Measurements from ENCODE around the gene SLIT1.
"Not testable (repeated sequence)": the region's sequence is repeated elsewhere in the genome, so short reads cannot be mapped to it uniquely, and the experiment has no call there.

The SLIT1 gene

DNA sequence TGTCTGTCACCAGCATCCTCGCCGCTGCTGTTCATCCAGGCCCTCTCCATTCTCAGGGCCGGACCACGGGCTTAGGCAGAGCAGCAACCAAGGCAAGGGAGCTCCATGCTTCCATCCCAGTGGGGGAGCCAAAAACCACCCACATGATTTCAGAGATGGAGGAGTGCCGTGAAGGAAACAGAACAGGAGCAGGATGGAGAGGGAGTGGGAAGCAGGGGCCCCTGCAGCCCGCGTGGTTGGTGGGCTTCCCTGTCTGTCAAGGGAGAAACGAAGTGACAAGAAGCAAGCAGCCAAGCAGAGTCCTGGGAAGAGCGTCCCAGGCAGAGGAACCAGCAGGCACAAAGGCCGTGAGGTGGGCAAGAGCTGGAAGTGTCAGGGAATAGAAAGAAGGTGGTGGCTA, 95.7 kb downstream of the SLIT1 start:
- in situ Hi-C loops (cut with MboI; ENCODE audit: low sequenced_read_pairs) = no loop called here

DNA sequence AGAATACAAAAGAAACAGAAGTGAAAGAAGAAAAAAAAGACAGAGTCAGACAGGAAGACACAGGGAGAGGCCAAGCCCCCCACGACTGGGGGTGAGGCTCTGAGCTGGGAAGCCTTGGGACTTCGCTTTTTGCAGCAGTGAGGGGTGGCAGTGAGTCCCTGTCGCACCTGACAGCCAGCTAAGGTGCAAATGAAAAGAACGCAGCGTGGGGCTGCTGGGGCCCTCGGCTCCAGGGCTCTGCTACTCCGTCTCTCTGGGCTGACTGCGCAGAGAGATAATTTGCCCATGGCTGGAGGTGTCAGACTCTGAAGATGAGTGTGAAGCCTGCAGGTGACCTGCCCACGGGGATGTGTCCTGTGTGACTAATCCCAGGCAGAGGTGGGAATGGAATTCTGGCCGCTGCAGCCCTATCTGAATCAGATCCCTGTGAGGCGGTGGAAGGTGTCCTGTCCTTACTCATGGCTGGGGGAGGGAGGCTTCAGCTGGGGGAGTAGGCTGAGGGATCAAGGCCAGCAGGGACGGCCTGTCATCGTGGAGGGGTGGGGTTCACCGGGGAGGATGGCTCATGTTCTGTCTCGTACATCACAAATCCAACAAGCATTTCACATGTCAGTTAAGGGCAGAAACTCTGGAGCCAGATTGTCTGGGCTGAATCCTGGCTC, 96.4 kb downstream of the SLIT1 start:
- in situ Hi-C loops (cut with MboI; ENCODE audit: low sequenced_read_pairs) = no loop called here

DNA sequence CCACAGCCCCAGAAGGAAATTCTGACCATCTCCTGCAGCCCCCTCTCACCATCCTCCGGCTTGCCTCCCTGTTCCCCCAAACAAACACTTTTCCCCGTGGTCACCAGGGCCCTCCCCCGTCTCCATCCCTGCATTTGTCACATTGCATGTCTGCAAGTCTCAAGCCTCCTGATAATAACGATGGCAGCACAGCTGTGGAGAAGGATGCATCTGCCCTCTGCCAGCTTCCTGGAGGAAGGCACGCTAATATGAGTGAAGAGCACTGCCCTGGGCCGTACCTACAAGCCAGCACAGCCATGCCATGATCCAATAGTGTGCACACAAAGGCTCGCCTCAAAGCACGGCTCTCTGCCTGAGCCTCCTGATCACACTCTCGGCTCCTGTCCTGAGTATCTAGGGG, 98.5 kb downstream of the SLIT1 start:
- in situ Hi-C loops (cut with MboI; ENCODE audit: low sequenced_read_pairs) = no loop called here

DNA sequence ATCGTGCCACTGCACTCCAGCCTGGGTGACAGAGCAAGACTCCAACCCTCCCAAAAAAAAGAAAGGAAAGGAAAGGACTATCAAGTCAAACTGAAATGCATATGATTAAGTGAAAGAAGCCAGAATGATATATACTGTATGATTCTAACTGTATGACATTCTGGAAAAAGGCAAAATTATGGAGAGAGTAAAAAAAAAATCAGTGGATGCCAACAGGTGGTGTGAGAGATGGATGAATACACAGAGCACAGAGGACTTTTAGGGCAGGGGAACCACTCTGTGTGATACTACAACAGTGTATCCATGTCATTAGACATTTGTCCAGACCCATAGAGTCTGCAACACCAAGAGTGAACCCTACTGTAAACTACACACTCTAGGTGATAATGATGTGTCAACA, 99.2 kb downstream of the SLIT1 start:
- in situ Hi-C loops (cut with MboI; ENCODE audit: low sequenced_read_pairs) = no loop called here

DNA sequence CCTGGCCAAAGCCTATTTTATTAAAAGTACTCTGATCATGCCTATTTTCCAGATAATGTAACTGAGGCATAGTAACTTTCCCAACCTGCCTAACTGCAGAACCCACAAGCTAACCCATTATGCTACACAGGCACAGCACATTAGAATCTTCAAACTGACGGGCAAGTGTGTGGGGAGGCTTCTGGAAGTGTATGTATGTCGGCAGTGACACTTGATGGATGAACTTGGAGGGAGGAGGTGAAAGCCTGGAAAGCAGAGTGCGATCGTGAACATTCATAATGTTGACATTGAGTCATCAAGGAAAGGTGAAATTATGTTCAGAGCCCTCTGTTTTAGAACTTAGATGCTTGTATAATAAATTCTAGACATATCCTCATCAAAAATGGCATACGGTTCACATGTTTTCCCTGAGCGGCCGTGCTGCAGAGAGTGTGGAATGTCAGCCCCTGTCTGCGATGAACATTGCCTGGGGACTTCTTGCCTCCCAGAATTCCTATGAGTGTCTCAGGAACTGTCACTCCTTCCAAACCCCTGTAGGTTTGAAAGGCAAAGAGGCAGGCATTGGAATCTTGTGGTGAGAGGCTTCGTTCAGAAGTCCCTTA, 102.4 kb downstream of the SLIT1 start:
- in situ Hi-C loops (cut with MboI; ENCODE audit: low sequenced_read_pairs) = no loop called here

DNA sequence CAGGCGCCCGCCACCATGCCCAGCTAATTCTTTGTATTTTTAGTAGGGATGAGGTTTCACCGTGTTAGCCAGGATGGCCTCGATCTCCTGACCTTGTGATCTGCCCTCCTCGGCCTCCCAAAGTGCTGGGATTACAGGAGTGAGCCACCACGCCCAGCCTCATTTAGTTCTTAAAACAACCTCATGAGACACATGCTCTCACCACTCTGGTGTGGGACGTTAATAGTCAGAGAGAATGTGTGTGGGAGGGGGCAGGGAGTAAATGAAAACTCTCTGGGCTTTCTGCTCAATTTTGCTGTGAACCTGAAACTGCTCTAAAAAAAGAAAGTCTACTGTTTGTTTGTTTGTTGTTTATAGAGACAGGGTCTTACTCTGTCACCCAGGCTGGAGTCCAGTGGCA, 103.2 kb downstream of the SLIT1 start:
- in situ Hi-C loops (cut with MboI; ENCODE audit: low sequenced_read_pairs) = not testable (repeated sequence)

DNA sequence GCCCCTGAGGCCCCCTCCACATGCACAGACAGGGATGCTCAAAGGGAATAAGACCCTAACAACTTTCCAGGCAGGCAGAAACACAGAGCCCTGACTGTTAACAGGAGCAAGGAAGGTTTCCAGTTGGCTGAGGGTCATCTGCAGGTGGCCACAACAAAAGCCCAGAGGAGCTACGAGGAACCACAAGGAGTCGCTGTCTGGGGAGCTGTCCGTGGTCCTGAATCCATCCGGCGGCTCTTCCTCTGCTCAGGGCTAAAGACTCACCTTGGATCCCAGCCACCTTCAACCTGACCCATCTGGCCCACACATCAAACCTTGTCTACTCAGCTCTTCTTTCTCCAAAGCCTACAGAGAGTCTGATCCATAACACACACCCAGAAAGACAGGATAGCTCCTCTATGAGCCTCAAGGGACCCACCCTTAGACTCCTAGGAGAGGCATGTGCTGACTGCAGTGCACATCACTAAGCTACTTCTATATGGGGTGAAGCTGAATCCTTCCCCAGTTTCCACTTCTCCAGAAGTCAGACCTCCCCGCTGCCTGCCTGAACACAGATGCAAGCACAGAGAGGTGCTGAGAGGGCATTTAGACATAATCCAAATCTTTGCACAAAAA, 104.0 kb downstream of the SLIT1 start:
- in situ Hi-C loops (cut with MboI; ENCODE audit: low sequenced_read_pairs) = no loop called here

DNA sequence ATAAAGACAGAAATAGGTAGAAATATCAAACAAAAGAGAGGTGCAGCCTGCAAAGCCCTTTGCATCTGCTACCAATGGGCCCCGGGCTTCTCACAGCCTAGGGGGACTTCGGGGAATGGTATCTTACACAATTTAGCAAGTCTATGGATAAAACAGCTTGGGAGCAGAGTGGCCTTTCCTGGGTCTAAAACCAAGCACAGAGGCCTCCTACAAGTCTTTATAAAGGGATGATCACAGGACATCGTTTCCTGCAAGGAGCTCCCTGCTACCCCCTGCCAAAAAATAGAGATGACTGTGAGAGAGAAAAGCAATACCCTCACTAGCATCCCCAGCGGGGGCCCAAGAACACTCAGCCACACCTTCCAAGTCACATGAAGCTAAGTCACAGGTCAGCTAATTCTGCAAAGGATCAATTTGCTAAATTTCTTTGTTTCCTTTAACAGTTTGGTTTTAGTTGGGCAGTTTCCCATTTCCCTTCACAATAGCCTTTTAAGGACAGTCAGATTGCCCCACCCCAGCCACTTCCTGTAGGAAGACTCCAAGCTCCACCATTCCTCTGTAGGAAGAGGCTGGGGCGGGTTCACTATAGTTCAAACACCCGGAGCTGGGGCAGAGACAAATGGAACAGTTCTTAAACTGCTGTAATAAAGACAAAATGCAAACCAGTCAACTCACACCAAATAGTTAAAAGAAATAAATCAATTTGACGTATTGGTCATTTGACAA, 105.5 kb downstream of the SLIT1 start:
- in situ Hi-C loops (cut with MboI; ENCODE audit: low sequenced_read_pairs) = no loop called here

DNA sequence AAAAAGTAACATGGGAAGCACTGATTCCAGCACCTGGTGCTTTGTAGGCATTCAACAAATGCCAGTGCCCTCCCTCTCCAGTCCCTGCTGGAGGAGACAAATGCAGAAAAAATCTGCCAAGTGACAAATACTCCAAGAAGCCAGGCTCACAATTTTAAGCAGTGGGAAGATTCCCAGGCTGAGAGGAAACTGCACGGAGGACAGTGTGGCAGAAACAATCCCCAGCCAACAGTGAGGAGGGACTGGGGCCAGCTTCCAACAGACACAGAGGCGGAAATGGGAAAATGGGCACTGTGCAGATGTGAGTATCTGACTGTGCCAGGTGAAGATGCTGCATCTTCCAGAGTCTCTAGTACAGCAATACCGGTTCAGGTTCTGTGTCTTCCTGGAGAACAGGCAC, 106.3 kb downstream of the SLIT1 start:
- in situ Hi-C loops (cut with MboI; ENCODE audit: low sequenced_read_pairs) = loop anchor here (10.0 kb wide), 1 partner anchor 125 kb away; no protein-coding TSS in a partner anchor

DNA sequence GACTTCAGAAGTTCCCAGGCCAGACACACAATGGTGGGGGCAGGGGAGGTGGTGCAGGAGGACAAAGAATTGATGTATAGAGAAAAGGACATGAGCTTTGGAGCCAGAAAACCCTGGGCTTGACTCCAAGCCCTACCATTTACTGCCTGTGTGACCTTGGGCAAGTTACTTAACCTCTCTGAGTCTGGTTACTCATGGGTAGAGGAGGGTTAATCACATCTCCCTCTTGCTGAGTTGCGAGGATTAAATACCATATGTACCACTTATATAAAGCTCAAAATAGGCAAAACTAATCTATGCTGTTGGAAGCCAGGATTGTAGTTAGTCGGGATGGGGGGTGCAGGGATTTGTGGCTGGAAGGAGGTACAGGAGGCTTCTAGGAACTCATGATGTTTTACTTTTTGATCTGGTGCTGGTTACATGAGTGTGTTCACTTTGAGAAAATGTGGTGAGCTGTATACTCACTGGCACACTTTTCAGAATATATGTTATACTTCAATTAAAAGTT, 106.8 kb downstream of the SLIT1 start:
- in situ Hi-C loops (cut with MboI; ENCODE audit: low sequenced_read_pairs) = loop anchor here (10.0 kb wide), 1 partner anchor 126 kb away; no protein-coding TSS in a partner anchor

DNA sequence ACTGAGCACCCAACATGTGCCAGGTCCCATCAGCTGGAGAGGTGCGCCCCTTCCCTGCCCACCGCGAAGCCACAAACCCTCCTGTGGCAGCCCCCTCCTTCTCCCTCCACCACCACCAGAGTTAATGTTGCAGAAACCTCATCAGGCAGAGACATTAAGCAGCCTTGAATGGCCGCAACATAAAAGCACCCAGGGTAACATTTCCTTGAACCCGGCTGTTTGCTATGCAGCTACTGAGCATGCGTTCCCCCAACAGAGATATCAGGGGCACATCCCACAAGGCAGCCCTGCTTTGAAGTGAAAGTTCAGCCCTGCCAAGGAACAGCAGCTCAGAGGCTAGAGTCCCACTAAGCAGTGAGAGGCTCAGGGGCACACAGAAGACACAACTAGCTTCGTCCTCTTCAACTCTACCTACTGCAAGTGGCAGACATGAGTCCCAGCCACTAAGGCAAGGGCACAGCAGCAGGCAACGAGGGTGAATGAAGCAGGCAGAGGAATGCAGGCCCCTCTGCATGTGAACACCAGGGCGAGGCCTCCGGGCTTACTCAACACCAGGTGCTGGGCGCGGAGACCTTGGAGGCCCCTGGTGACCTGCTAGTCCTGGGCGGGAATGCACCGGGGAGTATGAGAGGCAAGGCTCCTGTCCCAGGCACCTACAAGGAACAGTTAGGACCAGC, 107.4 kb downstream of the SLIT1 start:
- in situ Hi-C loops (cut with MboI; ENCODE audit: low sequenced_read_pairs) = loop anchor here (10.0 kb wide), 1 partner anchor 126 kb away; no protein-coding TSS in a partner anchor

DNA sequence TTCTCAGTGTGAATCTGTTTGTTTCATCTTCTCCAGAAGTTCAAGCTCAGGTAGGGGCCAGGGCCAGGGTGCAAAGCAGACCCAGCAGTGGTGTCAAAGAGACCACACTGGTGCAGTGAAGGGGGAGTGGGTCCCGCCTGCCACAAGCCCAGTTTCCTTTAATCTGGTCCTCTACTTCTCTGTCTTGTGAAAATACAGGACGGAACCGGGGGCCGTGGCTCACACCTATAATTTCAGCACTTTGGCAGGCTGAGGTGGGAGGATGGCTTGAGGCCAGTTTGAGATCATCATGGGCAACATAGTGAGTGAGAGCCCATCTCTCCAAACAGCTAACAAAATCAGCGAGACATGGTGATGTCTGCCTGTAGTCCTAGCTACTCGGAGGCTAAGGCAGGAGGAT, 109.0 kb downstream of the SLIT1 start:
- in situ Hi-C loops (cut with MboI; ENCODE audit: low sequenced_read_pairs) = loop anchor here (10.0 kb wide), 1 partner anchor 128 kb away; no protein-coding TSS in a partner anchor

DNA sequence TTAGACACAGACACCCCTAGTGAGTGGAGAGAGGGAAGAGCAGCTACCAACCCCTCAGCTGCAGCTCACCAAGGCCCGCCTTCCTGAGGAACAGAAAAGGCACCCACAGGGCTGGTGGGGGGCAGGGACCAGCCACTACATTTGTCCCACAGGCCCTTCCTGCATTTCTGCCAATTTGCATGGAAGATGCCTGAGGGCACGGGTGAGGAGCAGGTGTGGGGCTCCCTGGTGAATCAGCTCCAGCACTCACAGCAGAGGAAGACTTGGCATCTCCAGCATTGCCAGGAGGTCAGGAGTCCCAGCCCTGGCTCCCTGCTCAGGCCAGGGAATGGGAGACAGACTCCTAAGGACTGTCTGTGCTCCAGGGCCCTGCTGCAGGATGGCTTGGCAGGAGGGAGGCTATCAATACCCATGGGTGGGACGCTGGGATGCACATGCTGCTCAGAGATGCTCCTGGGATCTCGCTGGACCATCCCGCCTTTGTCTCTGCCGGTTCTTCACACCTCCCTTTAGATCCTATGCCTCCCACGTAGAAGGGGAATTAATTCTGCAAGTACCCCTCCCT, 109.7 kb downstream of the SLIT1 start:
- in situ Hi-C loops (cut with MboI; ENCODE audit: low sequenced_read_pairs) = loop anchor here (10.0 kb wide), 1 partner anchor 129 kb away; no protein-coding TSS in a partner anchor

DNA sequence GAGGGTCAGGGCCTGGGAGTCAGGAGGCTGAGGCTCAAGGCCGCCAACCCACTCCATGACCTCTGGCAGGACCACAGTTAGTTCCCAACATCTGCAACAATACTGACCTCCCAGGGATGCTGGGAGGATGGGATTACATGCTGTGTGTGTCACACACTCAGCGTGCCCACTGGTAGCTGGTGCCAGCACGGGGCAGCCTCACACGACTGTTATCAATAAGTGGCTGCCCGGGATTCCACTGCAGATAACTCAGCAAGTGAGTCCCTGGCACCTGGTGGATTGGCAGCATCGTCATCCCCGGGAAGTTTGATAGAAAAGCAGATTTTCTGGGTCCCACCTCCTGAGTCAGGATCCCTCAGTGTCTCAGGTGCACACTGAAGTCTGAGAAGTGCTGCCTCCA, 110.3 kb downstream of the SLIT1 start:
- in situ Hi-C loops (cut with MboI; ENCODE audit: low sequenced_read_pairs) = loop anchor here (10.0 kb wide), 1 partner anchor 129 kb away; no protein-coding TSS in a partner anchor

DNA sequence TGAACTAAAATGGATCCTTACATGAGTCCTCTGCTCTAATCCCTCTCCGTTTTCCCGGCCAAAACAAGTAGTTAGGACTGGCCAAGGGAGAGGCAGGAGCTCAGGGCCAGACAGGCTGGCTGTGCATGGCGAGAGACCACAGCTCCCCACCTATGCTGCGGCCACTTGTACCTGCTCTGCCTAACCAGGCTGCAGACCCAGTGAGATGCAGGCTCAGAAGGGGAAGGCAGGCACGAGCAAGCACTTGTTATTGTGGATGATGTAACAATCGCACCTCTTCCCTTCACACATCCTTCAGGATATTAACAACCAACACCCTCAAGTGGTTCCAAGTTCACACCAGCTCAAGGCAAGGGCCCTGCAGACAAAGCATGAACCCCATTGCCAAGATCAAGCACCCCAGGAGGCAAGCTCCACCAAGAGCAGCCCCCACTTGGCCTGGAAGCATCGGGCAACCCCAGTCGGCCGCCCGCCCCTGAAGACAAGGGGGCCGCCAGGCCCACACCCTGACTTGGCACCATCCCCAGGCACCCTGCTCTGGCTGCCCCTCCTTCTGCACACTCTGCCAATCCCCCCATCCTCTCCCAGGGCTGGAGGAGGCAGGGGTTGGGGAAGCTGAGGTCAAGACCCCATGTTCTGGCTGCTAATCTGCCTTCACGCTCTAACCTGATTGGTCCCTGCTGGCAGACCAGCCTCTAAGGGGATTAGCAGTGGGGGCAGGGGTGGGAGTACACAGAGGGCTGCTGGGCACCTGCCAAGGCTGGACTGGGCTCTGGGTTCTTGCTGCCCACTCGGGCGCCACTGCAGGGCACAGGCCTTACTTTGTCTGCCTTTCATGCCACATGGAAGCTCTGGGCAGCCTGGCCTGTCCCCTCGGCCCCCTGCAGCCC, 111.3 kb downstream of the SLIT1 start:
- in situ Hi-C loops (cut with MboI; ENCODE audit: low sequenced_read_pairs) = loop anchor here (10.0 kb wide), 1 partner anchor 130 kb away; no protein-coding TSS in a partner anchor

DNA sequence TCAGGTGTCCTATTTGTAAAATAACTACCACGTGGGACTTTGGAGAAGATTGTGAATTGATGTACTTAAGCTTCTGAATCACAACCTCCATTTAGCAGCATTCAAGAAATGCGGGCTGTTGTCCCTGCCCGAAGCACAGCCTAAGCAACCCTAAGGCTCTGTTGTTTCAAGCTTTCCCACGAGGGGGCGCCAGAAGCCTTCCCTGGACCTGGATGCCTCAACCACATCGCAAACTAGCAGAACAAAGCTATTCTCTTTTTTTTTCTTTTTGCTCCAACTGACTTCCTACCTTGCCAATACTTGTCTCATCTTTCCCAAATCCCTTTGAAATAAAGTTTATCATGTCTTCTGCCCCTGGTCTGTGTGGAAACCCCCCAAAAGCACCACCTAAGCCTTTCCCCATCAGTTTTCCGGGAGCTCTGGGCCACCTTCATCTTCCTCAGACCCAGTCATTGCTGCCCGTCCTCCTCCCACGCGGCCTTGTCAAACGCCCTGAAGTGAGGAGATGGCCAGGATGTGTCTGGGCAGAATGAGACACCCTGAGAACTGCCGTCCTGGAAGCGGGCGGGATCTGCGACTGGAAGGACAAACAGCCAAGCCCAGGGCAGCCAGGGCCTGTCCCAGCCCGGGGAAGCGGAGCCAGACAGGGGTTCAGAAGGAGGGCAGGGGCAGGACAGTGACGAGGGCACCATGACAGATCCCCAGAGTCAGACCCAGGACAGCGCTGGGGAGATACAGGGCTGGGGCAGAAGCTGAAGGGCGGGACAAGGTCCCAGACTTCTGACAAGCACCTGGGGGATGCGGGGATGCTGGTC, 112.7 kb downstream of the SLIT1 start:
- in situ Hi-C loops (cut with MboI; ENCODE audit: low sequenced_read_pairs) = loop anchor here (10.0 kb wide), 1 partner anchor 132 kb away; no protein-coding TSS in a partner anchor

DNA sequence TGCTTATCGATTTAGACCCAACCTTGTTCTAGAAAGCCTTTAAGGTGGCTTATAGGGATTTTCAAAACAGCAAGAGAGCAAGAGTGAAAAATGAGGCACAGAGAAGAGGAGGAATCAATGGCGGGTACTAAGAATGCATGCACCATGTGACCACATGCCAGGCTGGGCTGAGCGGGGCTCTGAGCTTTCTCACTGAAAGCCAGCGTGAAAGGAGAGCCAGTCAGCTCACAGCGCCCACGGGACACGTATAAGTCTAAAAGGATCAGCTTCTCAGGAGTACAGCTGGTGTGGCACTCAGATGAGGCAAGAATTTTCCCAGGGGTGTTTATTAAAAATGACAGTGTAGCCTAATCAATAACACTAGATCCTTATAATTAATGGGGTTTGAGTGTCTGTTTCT, 114.3 kb downstream of the SLIT1 start:
- in situ Hi-C loops (cut with MboI; ENCODE audit: low sequenced_read_pairs) = loop anchor here (10.0 kb wide), 1 partner anchor 133 kb away; no protein-coding TSS in a partner anchor
